SIG-M5 treated with dmso at 0.1 percent for 504 hours (cell line): Measurements from ENCODE around the gene CYP2R1.
"Not testable (repeated sequence)": the region's sequence is repeated elsewhere in the genome, so short reads cannot be mapped to it uniquely, and the experiment has no call there.

Source experiments
- DNase-seq: peaks from one replicate; lab custom pipeline; 2025; ENCODE audit not compliant: unreplicated experiment; lab: John Stamatoyannopoulos, UW

Gene CYP2R1

GRCh38 chr11:14892577-14892976, 546 bp upstream of the CYP2R1 start:
- no peak for DNase-seq

- DNase-seq, result peak; percentile 87
These were observed 642 bp downstream of the CYP2R1 start for GRCh38 chr11:14891143-14892035.

- DNase-seq, result no peak
These were observed 5.5 kb downstream of the CYP2R1 start for GRCh38 chr11:14886513-14886912.

GRCh38 chr11:14884667-14885273, 7.3 kb downstream of the CYP2R1 start:
- DNase-seq, result no peak

GRCh38 chr11:14883683-14884082, 8.3 kb downstream of the CYP2R1 start:
- not testable (repeated sequence) for DNase-seq

- DNase-seq, result no peak
These were observed 9.8 kb downstream of the CYP2R1 start for GRCh38 chr11:14882196-14882595.

GRCh38 chr11:14881576-14882193, 10.3 kb downstream of the CYP2R1 start:
- DNase-seq, result no peak

GRCh38 chr11:14875163-14875562, 16.9 kb downstream of the CYP2R1 start:
- no peak for DNase-seq

GRCh38 chr11:14873632-14874031, 18.4 kb downstream of the CYP2R1 start:
- no peak for DNase-seq

GRCh38 chr11:14872032-14872431, 20.0 kb downstream of the CYP2R1 start:
- DNase-seq, result no peak

- DNase-seq, result not testable (repeated sequence)
These were observed 28.3 kb downstream of the CYP2R1 start for GRCh38 chr11:14863775-14864174.

GRCh38 chr11:14861680-14862079, 30.4 kb downstream of the CYP2R1 start:
- DNase-seq, result no peak

- no peak for DNase-seq
These were observed 31.5 kb downstream of the CYP2R1 start for GRCh38 chr11:14860511-14860910.

- DNase-seq, result no peak
These were observed 33.6 kb downstream of the CYP2R1 start for GRCh38 chr11:14858404-14858803.

- DNase-seq, result no peak
These were observed 34.4 kb downstream of the CYP2R1 start for GRCh38 chr11:14857621-14858020.

- DNase-seq, result no peak
These were observed 36.1 kb downstream of the CYP2R1 start for GRCh38 chr11:14855890-14856289.

- DNase-seq, result no peak
These were observed 38.0 kb downstream of the CYP2R1 start for GRCh38 chr11:14854057-14854456.

GRCh38 chr11:14852571-14853177, 39.4 kb downstream of the CYP2R1 start:
- DNase-seq, result no peak

- DNase-seq, result no peak
These were observed 50.0 kb downstream of the CYP2R1 start for GRCh38 chr11:14842002-14842401.

GRCh38 chr11:14835496-14836492, 56.2 kb downstream of the CYP2R1 start:
- DNase-seq, result no peak
